K562 (cell line): ENCODE results near the gene MDN1.

Experiments
- CSDE1 ChIP-seq, 2 experiments: fragments of 450-650 bp; IDR thresholded peaks; 2 replicates each; pipeline ENCODE4 v1.6.1; 2016; ENCODE audit warnings: mild to moderate bottlenecking in 1 of 2
- RAD21 ChIP-seq, 2 experiments: fragments of 250-450 bp in 1 of 2; fragments of 450-650 bp in 1 of 2; sonication (Bioruptor Pico) in 1 of 2; formaldehyde crosslinking in 1 of 2; IDR thresholded peaks in 1 of 2; conservative IDR thresholded peaks in 1 of 2; 2 replicates each; pipeline versions ENCODE4 v1.4.0 to v1.8.0; 2020 to 2022; ENCODE audit warnings: mild to moderate bottlenecking in 2 of 2, moderate library complexity in 1 of 2
- TF ChIP-seq, protein P1 (sequence below), 3 experiments: IDR thresholded peaks in 2 of 3; conservative IDR thresholded peaks in 1 of 3; 2 replicates each; pipeline ENCODE4 v1.5.1; 2011 to 2012; ENCODE audit warnings: low read length in 3 of 3, mild to moderate bottlenecking in 3 of 3, control low read depth in 2 of 3, improper control_type of control experiment in 1 of 3, inconsistent platforms in 1 of 3, low read depth in 1 of 3, mixed read lengths in 1 of 3, moderate library complexity in 1 of 3; ENCODE audit not compliant: insufficient read depth in 2 of 3
- TF ChIP-seq, protein P2 (sequence below): sonication (generic); formaldehyde crosslinking; IDR thresholded peaks from 2 replicates; pipeline ENCODE4 v1.9.0; 2022; ENCODE audit warnings: mild to moderate bottlenecking, missing genetic modification reagents

DNA sequence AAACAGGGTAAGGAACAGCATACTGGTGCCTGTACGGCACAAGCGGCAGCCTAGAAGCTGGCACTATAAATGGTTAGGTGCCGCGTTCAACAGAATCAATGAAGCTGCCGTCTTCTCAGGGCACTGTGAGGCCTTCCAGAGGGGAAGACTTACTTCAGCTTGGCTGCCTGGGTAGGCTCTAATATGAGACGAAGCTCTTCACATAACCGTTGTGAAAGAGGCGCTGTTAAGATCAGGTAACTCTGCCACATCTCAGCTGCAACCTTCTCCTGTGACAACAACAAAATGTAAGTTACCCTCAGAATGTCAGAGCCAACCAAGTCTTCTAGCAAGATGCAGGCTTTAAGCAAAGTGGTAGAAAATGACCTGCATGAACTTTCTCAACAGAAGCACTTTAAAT is 169.0 kb downstream of the MDN1 start:
- TF ChIP-seq, protein P1, sequence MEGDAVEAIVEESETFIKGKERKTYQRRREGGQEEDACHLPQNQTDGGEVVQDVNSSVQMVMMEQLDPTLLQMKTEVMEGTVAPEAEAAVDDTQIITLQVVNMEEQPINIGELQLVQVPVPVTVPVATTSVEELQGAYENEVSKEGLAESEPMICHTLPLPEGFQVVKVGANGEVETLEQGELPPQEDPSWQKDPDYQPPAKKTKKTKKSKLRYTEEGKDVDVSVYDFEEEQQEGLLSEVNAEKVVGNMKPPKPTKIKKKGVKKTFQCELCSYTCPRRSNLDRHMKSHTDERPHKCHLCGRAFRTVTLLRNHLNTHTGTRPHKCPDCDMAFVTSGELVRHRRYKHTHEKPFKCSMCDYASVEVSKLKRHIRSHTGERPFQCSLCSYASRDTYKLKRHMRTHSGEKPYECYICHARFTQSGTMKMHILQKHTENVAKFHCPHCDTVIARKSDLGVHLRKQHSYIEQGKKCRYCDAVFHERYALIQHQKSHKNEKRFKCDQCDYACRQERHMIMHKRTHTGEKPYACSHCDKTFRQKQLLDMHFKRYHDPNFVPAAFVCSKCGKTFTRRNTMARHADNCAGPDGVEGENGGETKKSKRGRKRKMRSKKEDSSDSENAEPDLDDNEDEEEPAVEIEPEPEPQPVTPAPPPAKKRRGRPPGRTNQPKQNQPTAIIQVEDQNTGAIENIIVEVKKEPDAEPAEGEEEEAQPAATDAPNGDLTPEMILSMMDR (IDR thresholded peaks at IDR 0.05 in 2 of 3, conservative IDR thresholded peaks at IDR 0.05 in 1 of 3; ENCODE audit: insufficient read depth in 2 of 3, low read depth in 1 of 3, low read length in 3 of 3): no peak
- TF ChIP-seq, protein P2, sequence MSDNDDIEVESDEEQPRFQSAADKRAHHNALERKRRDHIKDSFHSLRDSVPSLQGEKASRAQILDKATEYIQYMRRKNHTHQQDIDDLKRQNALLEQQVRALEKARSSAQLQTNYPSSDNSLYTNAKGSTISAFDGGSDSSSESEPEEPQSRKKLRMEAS (CRISPR knock-in tag): no peak
- TF ChIP-seq CSDE1 (IDR thresholded peaks at IDR 0.05) (no peak), RAD21 (CRISPR knock-in tag; conservative IDR thresholded peaks at IDR 0.05 in 1 of 2, IDR thresholded peaks at IDR 0.05 in 1 of 2) (no peak)
